ENCODE measurements around the gene SMARCB1. TPM values are rescaled to one million over a fixed set of nuclear protein-coding genes. Genes with fewer than 3 reads are reported as not detected.
A peak's percentile ranks its signal among the peaks of the same experiment; 100 is the strongest.

The SMARCB1 gene
- total and polyA plus RNA-seq, 2 of the 4 experiments (the other 2 are of a cell fraction), result 110 to 159 TPM

GRCh38 chr22:23769321-23769965 lies 17.3 kb upstream of the SMARCB1 start:
- Histone ChIP-seq H3K23ac (ENCODE audit: low read depth, low read length) (no peak overlapping the region), H3K9me3 (ENCODE audit: control insufficient read depth, insufficient read depth, low read length) (no peaks in the 10 kb centered on the region), H3K27me3 (ENCODE audit: control insufficient read depth, insufficient read depth, low read length) (no peaks in the 10 kb centered on the region), H2BK5ac (ENCODE audit: low read depth, low read length, poor library complexity, severe bottlenecking) (no peak overlapping the region), H3K4ac (ENCODE audit: low read depth, low read length) (no peak overlapping the region), H2AFZ (replicated peaks; ENCODE audit: low read length, poor library complexity) (peak overlapping the region; percentile 33), H3K56ac (ENCODE audit: extremely low read depth, insufficient read depth, low read length) (no peak overlapping the region), H3K4me1 (ENCODE audit: control insufficient read depth, insufficient read depth, low read length) (peaks cover 18% of the 10 kb centered on the region; the same call in 1 of the 2 replicates), H4K5ac (ENCODE audit: low read depth, low read length) (no peak overlapping the region), H3K9me1 (ENCODE audit: insufficient read depth, low read length) (peaks cover 7% of the 10 kb centered on the region), H3K4me2 (ENCODE audit: low read depth, low read length) (no peak overlapping the region), H3K4me3 (ENCODE audit: insufficient read depth, low read depth, low read length) (no peak overlapping the region), H3K79me1 (ENCODE audit: low read depth in 1 of 2, low read length in 2 of 2) (peaks cover 0 to 7% of the 10 kb centered on the region in 2 experiments; a peak in 1 of 4 replicates), H2AK5ac (ENCODE audit: low read depth, low read length) (no peak overlapping the region), H2BK20ac (ENCODE audit: low read depth, low read length) (no peak overlapping the region), H2BK15ac (ENCODE audit: low read depth, low read length) (no peak overlapping the region), H3K27ac (ENCODE audit: insufficient read depth, low read length) (no peak overlapping the region), H4K91ac (ENCODE audit: insufficient read depth, low read depth, low read length) (no peak overlapping the region), H2BK120ac (ENCODE audit: low read depth, low read length) (no peak overlapping the region), H4K20me1 (ENCODE audit: insufficient read depth, low read length) (no peaks in the 10 kb centered on the region), H3K36me3 (ENCODE audit: control insufficient read depth, insufficient read depth, low read length) (no peaks in the 10 kb centered on the region), H3K18ac (ENCODE audit: low read depth, low read length) (no peak overlapping the region), H2AK9ac (replicated peaks; ENCODE audit: low read depth, low read length, poor library complexity) (peak overlapping the region; percentile 57), H4K8ac (ENCODE audit: low read depth in 2 of 2, low read length in 2 of 2) (no peak overlapping the region), H3K9ac (ENCODE audit: low read depth, low read length) (no peak overlapping the region), H3K14ac (replicated peaks; ENCODE audit: low read depth, low read length) (no peak overlapping the region)
- no peak for ATAC-seq (ENCODE audit: low read depth)
- in situ Hi-C loops (cut with MboI; ENCODE audit: low sequenced_read_pairs) (no loop called here), intact Hi-C loops (cut with micrococcal nuclease) (loop anchor here (5.0 kb wide), 1 partner anchor 227 kb away; no protein-coding TSS in a partner anchor), dilution Hi-C loops (cut with HindIII; ENCODE audit: low sequenced_read_pairs, unreplicated experiment) (no loop called here)
- DNase-seq, result no peak
- ChIA-PET POLR2A (ENCODE audit: unreplicated experiment) (no interaction called here), CTCF (interaction anchor here (0.6 to 2.0 kb wide), 3 partner anchors 16 to 118 kb away, joined by 3 to 6 read pairs (median 3); no protein-coding TSS in a partner anchor)
- BruUV-seq (replicated peaks), result no TSS peak
- no peak for TF ChIP-seq FOS (IDR thresholded peaks at IDR 0.05; ENCODE audit: low read depth, low read length)
- no peak for TF ChIP-seq CHD1 (IDR thresholded peaks at IDR 0.05; ENCODE audit: low read depth, low read length)
- TF ChIP-seq NFE2L2 (IDR thresholded peaks at IDR 0.05; ENCODE audit: low read depth, low read length), result no peak
- TF ChIP-seq RFX5 (IDR thresholded peaks at IDR 0.05; ENCODE audit: low read depth, low read length), result no peak
- TF ChIP-seq, protein P1, sequence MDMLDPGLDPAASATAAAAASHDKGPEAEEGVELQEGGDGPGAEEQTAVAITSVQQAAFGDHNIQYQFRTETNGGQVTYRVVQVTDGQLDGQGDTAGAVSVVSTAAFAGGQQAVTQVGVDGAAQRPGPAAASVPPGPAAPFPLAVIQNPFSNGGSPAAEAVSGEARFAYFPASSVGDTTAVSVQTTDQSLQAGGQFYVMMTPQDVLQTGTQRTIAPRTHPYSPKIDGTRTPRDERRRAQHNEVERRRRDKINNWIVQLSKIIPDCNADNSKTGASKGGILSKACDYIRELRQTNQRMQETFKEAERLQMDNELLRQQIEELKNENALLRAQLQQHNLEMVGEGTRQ (IDR thresholded peaks at IDR 0.05; ENCODE audit: low read depth, low read length), result no peak
- TF ChIP-seq POLR2A (IDR thresholded peaks at IDR 0.05; ENCODE audit: low read depth, low read length), result no peak
- no peak for TF ChIP-seq RCOR1 (IDR thresholded peaks at IDR 0.05; ENCODE audit: insufficient replicate concordance, low read length)
- TF ChIP-seq MAZ (IDR thresholded peaks at IDR 0.05; ENCODE audit: borderline replicate concordance, low read depth, low read length), result no peak
- no peak for TF ChIP-seq SMC3 (IDR thresholded peaks at IDR 0.05; ENCODE audit: low read depth, low read length)
- TF ChIP-seq BHLHE40 (IDR thresholded peaks at IDR 0.05; ENCODE audit: low read depth, low read length), result no peak
- WGBS, 2 experiments (ENCODE audit: extremely low coverage in 2 of 2, insufficient read length in 1 of 2), result 100% methylated on average over 2 of the region's 6 CpGs; no CpG with 5 or more reads in 1 of the 2 experiments
